Measurements from ENCODE around the gene ERP44.
"Not testable (repeated sequence)": the region's sequence is repeated elsewhere in the genome, so short reads cannot be mapped to it uniquely, and the experiment has no call there.

ERP44 gene

GRCh38 chr9:100100146-100100667 lies 1.4 kb upstream of the ERP44 start:
- no peak for DNase-seq (ENCODE audit: low read depth)

- no peak for DNase-seq (ENCODE audit: low read depth)
Observed at GRCh38 chr9:100099722-100100042, 882 bp upstream of the ERP44 start.

GRCh38 chr9:100098046-100098886 lies 534 bp downstream of the ERP44 start:
- peak; percentile 20 for DNase-seq (ENCODE audit: low read depth)

- DNase-seq (ENCODE audit: low read depth), result no peak
Observed at GRCh38 chr9:100096378-100096916, 2.4 kb downstream of the ERP44 start.

GRCh38 chr9:100094411-100094810 lies 4.4 kb downstream of the ERP44 start:
- DNase-seq (ENCODE audit: low read depth), result not testable (repeated sequence)

GRCh38 chr9:100092066-100092465 lies 6.7 kb downstream of the ERP44 start:
- DNase-seq (ENCODE audit: low read depth), result no peak

GRCh38 chr9:100091650-100092049 lies 7.2 kb downstream of the ERP44 start:
- DNase-seq (ENCODE audit: low read depth), result no peak

- no peak for DNase-seq (ENCODE audit: low read depth)
Observed at GRCh38 chr9:100090880-100091279, 7.9 kb downstream of the ERP44 start.

- no peak for DNase-seq (ENCODE audit: low read depth)
Observed at GRCh38 chr9:100088202-100088601, 10.6 kb downstream of the ERP44 start.

GRCh38 chr9:100087218-100087617 lies 11.6 kb downstream of the ERP44 start:
- DNase-seq (ENCODE audit: low read depth), result no peak

- no peak for DNase-seq (ENCODE audit: low read depth)
Observed at GRCh38 chr9:100086097-100086635, 12.6 kb downstream of the ERP44 start.

- no peak for DNase-seq (ENCODE audit: low read depth)
Observed at GRCh38 chr9:100084734-100085133, 14.1 kb downstream of the ERP44 start.

GRCh38 chr9:100084128-100084453 lies 14.7 kb downstream of the ERP44 start:
- no peak for DNase-seq (ENCODE audit: low read depth)

- DNase-seq (ENCODE audit: low read depth), result no peak
Observed at GRCh38 chr9:100083448-100084127, 15.2 kb downstream of the ERP44 start.

GRCh38 chr9:100082782-100083181 lies 16.0 kb downstream of the ERP44 start:
- DNase-seq (ENCODE audit: low read depth), result peak; percentile 26

GRCh38 chr9:100076256-100076655 lies 22.5 kb downstream of the ERP44 start:
- not testable (repeated sequence) for DNase-seq (ENCODE audit: low read depth)

- no peak for DNase-seq (ENCODE audit: low read depth)
Observed at GRCh38 chr9:100074989-100075388, 23.8 kb downstream of the ERP44 start.

- DNase-seq (ENCODE audit: low read depth), result no peak
Observed at GRCh38 chr9:100074093-100074492, 24.7 kb downstream of the ERP44 start.

GRCh38 chr9:100072805-100073204 lies 26.0 kb downstream of the ERP44 start:
- DNase-seq (ENCODE audit: low read depth), result no peak

- no peak for DNase-seq (ENCODE audit: low read depth)
Observed at GRCh38 chr9:100071271-100071670, 27.5 kb downstream of the ERP44 start.

GRCh38 chr9:100070104-100071041 lies 28.4 kb downstream of the ERP44 start:
- DNase-seq (ENCODE audit: low read depth), result no peak

GRCh38 chr9:100069068-100069467 lies 29.7 kb downstream of the ERP44 start:
- not testable (repeated sequence) for DNase-seq (ENCODE audit: low read depth)

Measured in HS-5 (cell line).